SK-N-SH (cell line): ENCODE measurements around the gene KEAP1. TPM values are rescaled to one million over a fixed set of nuclear protein-coding genes. Genes with fewer than 3 reads are reported as not detected.

Experiments
- CTCF ChIA-PET: fragments of 300-600, 350-600 bp; formaldehyde crosslinking; extraction: SDS; loops from one replicate; lab custom pipeline; 2021; lab: Yijun Ruan, JAX
- POLR2A ChIA-PET: fragments of 350-600 bp; sonication (Branson Sonifier 250); formaldehyde crosslinking; extraction: SDS; loops from one replicate; lab custom pipeline; 2020; ENCODE audit warnings: antibody characterized with exemption, inconsistent platforms; lab: Yijun Ruan, JAX
- DNase-seq: peaks from one replicate; pipeline ENCODE4 v3.0.0; 2012
- H2AFZ ChIP-seq: fragments of 200-600 bp; sonication (generic); 2 replicates; pipeline ENCODE4 v1.8.1; 2016; ENCODE audit warnings: antibody characterized with exemption, mild to moderate bottlenecking, low read depth
- H3F3A ChIP-seq: fragments of 200-600 bp; sonication (generic); replicated peaks from 2 replicates; pipeline ENCODE3; 2016; ENCODE audit warnings: antibody characterized with exemption, mild to moderate bottlenecking; ENCODE audit not compliant: insufficient read depth
- H3K27ac ChIP-seq, 2 experiments: fragments of 200-500 bp in 1 of 2; fragments of 200-600 bp in 1 of 2; sonication (Bioruptor generic) in 1 of 2; sonication (generic), shearing (Covaris generic) in 1 of 2; 2 replicates each; pipeline versions ENCODE4 v1.5.1 to v1.6.1; 2014 to 2016; ENCODE audit warnings: low read depth in 2 of 2, inconsistent platforms in 1 of 2, low read length in 1 of 2, mild to moderate bottlenecking in 1 of 2, mixed read lengths in 1 of 2
- H3K27me3 ChIP-seq: fragments of 200-600 bp; sonication (generic), shearing (Covaris generic); 2 replicates; pipeline ENCODE4 v1.6.1; 2016; ENCODE audit warnings: mixed run types; ENCODE audit not compliant: insufficient read depth
- H3K36me3 ChIP-seq, 2 experiments: fragments of 200-500 bp in 1 of 2; fragments of 200-600 bp in 1 of 2; sonication (Bioruptor generic) in 1 of 2; sonication (generic) in 1 of 2; replicated peaks in 1 of 2; 2 replicates each; pipeline versions ENCODE3 to v1.5.1; 2014 to 2016; ENCODE audit warnings: low read length in 1 of 2, mild to moderate bottlenecking in 1 of 2; ENCODE audit not compliant: insufficient read depth in 2 of 2, control insufficient read depth in 1 of 2
- H3K4me1 ChIP-seq, 2 experiments: fragments of 200-500 bp in 1 of 2; fragments of 200-600 bp in 1 of 2; sonication (Bioruptor generic) in 1 of 2; sonication (generic), shearing (Covaris generic) in 1 of 2; 2 replicates each; pipeline versions ENCODE4 v1.5.1 to v1.6.1; 2014 to 2016; ENCODE audit warnings: low read depth in 1 of 2, low read length in 1 of 2, mixed run types in 1 of 2; ENCODE audit not compliant: insufficient read depth in 2 of 2, control insufficient read depth in 1 of 2
- H3K4me2 ChIP-seq: fragments of 200-600 bp; sonication (generic), shearing (Covaris generic); 2 replicates; pipeline ENCODE4 v1.6.1; 2017; ENCODE audit warnings: mixed run types
- H3K4me3 ChIP-seq, 2 experiments: fragments of 200-500 bp in 1 of 2; fragments of 200-600 bp in 1 of 2; sonication (Bioruptor generic) in 1 of 2; sonication (generic), shearing (Covaris generic) in 1 of 2; 2 replicates each; pipeline versions ENCODE4 v1.5.1 to v1.8.1; 2014 to 2016; ENCODE audit warnings: low read depth in 2 of 2, inconsistent platforms in 1 of 2, low read length in 1 of 2, mild to moderate bottlenecking in 1 of 2, mixed read lengths in 1 of 2, moderate library complexity in 1 of 2
- H3K79me2 ChIP-seq: fragments of 200-600 bp; sonication (generic); 2 replicates; pipeline ENCODE4 v1.8.1; 2017; ENCODE audit warnings: mild to moderate bottlenecking; ENCODE audit not compliant: insufficient read depth
- H3K9ac ChIP-seq: fragments of 200-600 bp; sonication (generic); 2 replicates; pipeline ENCODE4 v1.6.1; 2017; ENCODE audit warnings: mixed run types
- H3K9me2 ChIP-seq: fragments of 200-600 bp; sonication (generic); 2 replicates; pipeline ENCODE4 v1.6.1; 2017; ENCODE audit warnings: mixed run types
- H3K9me3 ChIP-seq: fragments of 200-600 bp; sonication (generic); 2 replicates; pipeline ENCODE4 v1.6.1; 2017; ENCODE audit warnings: mixed run types, mild to moderate bottlenecking, moderate library complexity
- H4K20me1 ChIP-seq: fragments of 200-600 bp; sonication (generic); 2 replicates; pipeline ENCODE4 v1.6.1; 2017; ENCODE audit warnings: mild to moderate bottlenecking, mixed run types; ENCODE audit not compliant: insufficient read depth
- CTCF ChIP-seq: fragments of 200-600 bp; sonication (generic); IDR thresholded peaks from 2 replicates; pipeline ENCODE4 v1.6.1; 2017; ENCODE audit warnings: antibody characterized with exemption, mild to moderate bottlenecking, moderate library complexity
- EZH2phosphoT487 ChIP-seq: fragments of 200-600 bp; sonication (generic); IDR thresholded peaks from 2 replicates; pipeline ENCODE4 v1.6.1; 2017; ENCODE audit warnings: low read depth, mixed run types, mild to moderate bottlenecking, antibody characterized with exemption, moderate library complexity, borderline replicate concordance
- FOXM1 ChIP-seq: IDR thresholded peaks from 2 replicates; pipeline ENCODE4 v1.4.0; 2012; ENCODE audit warnings: low read depth, mild to moderate bottlenecking
- GATA2 ChIP-seq: sonication (generic); formaldehyde crosslinking; IDR thresholded peaks from 2 replicates; pipeline ENCODE4 v1.5.0; 2020; ENCODE audit warnings: mild to moderate bottlenecking, missing genetic modification reagents
- JUND ChIP-seq: IDR thresholded peaks from 2 replicates; pipeline ENCODE4 v1.4.0; 2012
- MEF2A ChIP-seq: IDR thresholded peaks from 2 replicates; pipeline ENCODE4 v1.4.0; 2012; ENCODE audit warnings: low read depth, borderline replicate concordance
- NFIC ChIP-seq: IDR thresholded peaks from 2 replicates; pipeline ENCODE4 v1.4.0; 2012; ENCODE audit warnings: borderline replicate concordance
- NRF1 ChIP-seq: IDR thresholded peaks from 2 replicates; pipeline ENCODE4 v1.6.1; 2012; ENCODE audit warnings: low read depth, mild to moderate bottlenecking, low read length
- RAD21 ChIP-seq: IDR thresholded peaks from 2 replicates; pipeline ENCODE4 v1.6.1; 2012; ENCODE audit warnings: mild to moderate bottlenecking, low read length
- RXRA ChIP-seq: IDR thresholded peaks from 2 replicates; pipeline ENCODE4 v1.4.0; 2012; ENCODE audit warnings: low read depth, mild to moderate bottlenecking, borderline replicate concordance
- TAF1 ChIP-seq: IDR thresholded peaks from 2 replicates; pipeline ENCODE4 v1.6.1; 2012; ENCODE audit warnings: low read depth, mild to moderate bottlenecking, low read length, moderate library complexity, borderline replicate concordance
- TCF12 ChIP-seq: IDR thresholded peaks from 2 replicates; pipeline ENCODE4 v1.4.0; 2012
- USF2 ChIP-seq: fragments of 150-350 bp; IDR thresholded peaks from 2 replicates; pipeline ENCODE4 v1.6.1; 2017; ENCODE audit warnings: antibody characterized with exemption, low read length, low read depth, borderline replicate concordance
- YY1 ChIP-seq: IDR thresholded peaks from 2 replicates; pipeline ENCODE4 v1.4.0; 2012; ENCODE audit warnings: low read depth, mild to moderate bottlenecking
- WGBS: methylation state at CpG from one replicate; pipeline ENCODE4 v1.1.6; 2017; ENCODE audit warnings: low lambda C conversion rate; 5-methylcytosine and 5-hydroxymethylcytosine counted together
- polyA plus RNA-seq, 3 experiments: library from polyadenylated mRNA; depleted of rRNA; stranded (reverse); fragments of >200 nt; gene quantifications; 2 replicates each; pipeline ENCODE4 v1.2.3, GENCODE V29; 2012
- small RNA-seq, 7 experiments: library from RNA; depleted of rRNA; stranded (forward); fragments of <200 nt; gene quantifications; one replicate each; pipeline ENCODE3, GENCODE V24; 2012
- TF ChIP-seq, protein P1 (sequence below): IDR thresholded peaks from 2 replicates; pipeline ENCODE4 v1.6.1; 2012; ENCODE audit warnings: mild to moderate bottlenecking, low read depth, low read length, moderate library complexity
- TF ChIP-seq, protein P2 (sequence below): IDR thresholded peaks from 2 replicates; pipeline ENCODE4; 2012

The KEAP1 gene
- polyA plus RNA-seq, 1 of the 3 experiments (the other 2 are of a cell fraction): 72.9 TPM

DNA sequence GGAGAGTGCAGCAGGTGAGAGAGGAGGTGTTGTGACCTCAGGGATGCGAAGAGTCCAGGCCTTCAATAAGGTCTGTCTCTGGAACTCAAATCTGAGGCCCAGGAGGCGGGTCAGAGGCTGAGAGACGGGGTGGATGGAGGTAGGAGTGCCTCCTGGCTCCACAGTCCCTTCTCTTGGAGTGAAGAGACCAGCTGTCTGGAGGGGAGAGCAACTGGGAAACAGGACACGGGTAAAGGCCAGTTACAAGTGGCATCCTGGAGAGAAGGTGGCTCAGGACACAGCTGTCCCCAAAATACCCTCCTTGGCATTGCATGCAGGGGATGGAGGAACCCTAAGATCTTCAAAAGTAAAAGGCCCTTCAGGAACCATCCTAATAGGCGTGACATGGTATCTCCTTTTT, 63.6 kb downstream of the KEAP1 start:
- 89% methylated on average over 2 of the region's 5 CpGs for WGBS
- no peak overlapping the region for H3K4me3 ChIP-seq
- TF ChIP-seq, protein P1, sequence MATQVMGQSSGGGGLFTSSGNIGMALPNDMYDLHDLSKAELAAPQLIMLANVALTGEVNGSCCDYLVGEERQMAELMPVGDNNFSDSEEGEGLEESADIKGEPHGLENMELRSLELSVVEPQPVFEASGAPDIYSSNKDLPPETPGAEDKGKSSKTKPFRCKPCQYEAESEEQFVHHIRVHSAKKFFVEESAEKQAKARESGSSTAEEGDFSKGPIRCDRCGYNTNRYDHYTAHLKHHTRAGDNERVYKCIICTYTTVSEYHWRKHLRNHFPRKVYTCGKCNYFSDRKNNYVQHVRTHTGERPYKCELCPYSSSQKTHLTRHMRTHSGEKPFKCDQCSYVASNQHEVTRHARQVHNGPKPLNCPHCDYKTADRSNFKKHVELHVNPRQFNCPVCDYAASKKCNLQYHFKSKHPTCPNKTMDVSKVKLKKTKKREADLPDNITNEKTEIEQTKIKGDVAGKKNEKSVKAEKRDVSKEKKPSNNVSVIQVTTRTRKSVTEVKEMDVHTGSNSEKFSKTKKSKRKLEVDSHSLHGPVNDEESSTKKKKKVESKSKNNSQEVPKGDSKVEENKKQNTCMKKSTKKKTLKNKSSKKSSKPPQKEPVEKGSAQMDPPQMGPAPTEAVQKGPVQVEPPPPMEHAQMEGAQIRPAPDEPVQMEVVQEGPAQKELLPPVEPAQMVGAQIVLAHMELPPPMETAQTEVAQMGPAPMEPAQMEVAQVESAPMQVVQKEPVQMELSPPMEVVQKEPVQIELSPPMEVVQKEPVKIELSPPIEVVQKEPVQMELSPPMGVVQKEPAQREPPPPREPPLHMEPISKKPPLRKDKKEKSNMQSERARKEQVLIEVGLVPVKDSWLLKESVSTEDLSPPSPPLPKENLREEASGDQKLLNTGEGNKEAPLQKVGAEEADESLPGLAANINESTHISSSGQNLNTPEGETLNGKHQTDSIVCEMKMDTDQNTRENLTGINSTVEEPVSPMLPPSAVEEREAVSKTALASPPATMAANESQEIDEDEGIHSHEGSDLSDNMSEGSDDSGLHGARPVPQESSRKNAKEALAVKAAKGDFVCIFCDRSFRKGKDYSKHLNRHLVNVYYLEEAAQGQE: no peak
- TF ChIP-seq TCF12 (no peak), EZH2phosphoT487 (no peak), RXRA (no peak), NRF1 (no peak), CTCF (no peak), MEF2A (no peak), FOXM1 (no peak), NFIC (no peak), JUND (no peak), RAD21 (no peak), YY1 (no peak), GATA2 (CRISPR knock-in tag) (no peak), TAF1 (no peak), USF2 (no peak)
- TF ChIP-seq, protein P2, sequence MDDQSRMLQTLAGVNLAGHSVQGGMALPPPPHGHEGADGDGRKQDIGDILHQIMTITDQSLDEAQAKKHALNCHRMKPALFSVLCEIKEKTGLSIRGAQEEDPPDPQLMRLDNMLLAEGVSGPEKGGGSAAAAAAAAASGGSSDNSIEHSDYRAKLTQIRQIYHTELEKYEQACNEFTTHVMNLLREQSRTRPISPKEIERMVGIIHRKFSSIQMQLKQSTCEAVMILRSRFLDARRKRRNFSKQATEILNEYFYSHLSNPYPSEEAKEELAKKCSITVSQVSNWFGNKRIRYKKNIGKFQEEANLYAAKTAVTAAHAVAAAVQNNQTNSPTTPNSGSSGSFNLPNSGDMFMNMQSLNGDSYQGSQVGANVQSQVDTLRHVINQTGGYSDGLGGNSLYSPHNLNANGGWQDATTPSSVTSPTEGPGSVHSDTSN: no peak
- no peaks in the 10 kb centered on the region for H3K9me3 ChIP-seq
- no peak overlapping the region for H3K4me2 ChIP-seq
- no peak overlapping the region for H3K9ac ChIP-seq
- H3K27ac ChIP-seq: no peak overlapping the region
- peaks cover 6% of the 10 kb centered on the region for H3F3A ChIP-seq
- H3K27me3 ChIP-seq: no peaks in the 10 kb centered on the region
- POLR2A ChIA-PET: no interaction called here
- H3K36me3 ChIP-seq: no peaks in the 10 kb centered on the region
- no peaks in the 10 kb centered on the region for H3K79me2 ChIP-seq
- H4K20me1 ChIP-seq: no peaks in the 10 kb centered on the region
- H3K4me1 ChIP-seq: no peaks in the 10 kb centered on the region
- H2AFZ ChIP-seq: no peak overlapping the region
- CTCF ChIA-PET: interaction anchor here (1.1 to 1.2 kb wide), 2 partner anchors 16 to 51 kb away, joined by 4 read pairs; no protein-coding TSS in a partner anchor
- DNase-seq: no peak
- no peaks in the 10 kb centered on the region for H3K9me2 ChIP-seq

Small RNA genes within 50 kb of the gene (small RNA-seq; reads per million reads assigned to genes)
- gene MIR1238 (0 to 0.06 (median 0) reads per million in 7 experiments), gene RNU7-140P (0 to 1.6 (median 0) reads per million in 7 experiments)

Other genes with a start within 250 kb of the KEAP1 start
- gene ICAM1, start 232.2 kb downstream of the KEAP1 start, polyA plus RNA-seq (2012; rRNA removed): 14.5 and 14.8 TPM in 2 replicates
- gene ICAM4, start 216.4 kb downstream of the KEAP1 start, polyA plus RNA-seq (2012; rRNA removed): 0.05 TPM in 2 replicates
- gene ICAM5, start 213.4 kb downstream of the KEAP1 start, polyA plus RNA-seq (2012; rRNA removed): 4.9 and 5.2 TPM in 2 replicates
- 1.8 and 2.1 TPM in 2 replicates for gene ZGLP1, start 193.5 kb downstream of the KEAP1 start, polyA plus RNA-seq (2012; rRNA removed)
- 45.8 TPM in 2 replicates for gene FDX2, start 187.3 kb downstream of the KEAP1 start, polyA plus RNA-seq (2012; rRNA removed)
- gene RAVER1, start 169.8 kb downstream of the KEAP1 start, polyA plus RNA-seq (2012; rRNA removed): 3.0 and 8.2 TPM in 2 replicates
- gene ICAM3, start 163.7 kb downstream of the KEAP1 start, polyA plus RNA-seq (2012; rRNA removed): 12.6 and 15.6 TPM in 2 replicates
- 34.8 and 44.6 TPM in 2 replicates for gene TYK2, start 122.8 kb downstream of the KEAP1 start, polyA plus RNA-seq (2012; rRNA removed)
- gene CDC37, start 99.8 kb downstream of the KEAP1 start, polyA plus RNA-seq (2012; rRNA removed): 1,026 and 1,054 TPM in 2 replicates
- gene PDE4A, start 82.8 kb downstream of the KEAP1 start, polyA plus RNA-seq (2012; rRNA removed): 2.3 and 2.9 TPM in 2 replicates
- gene S1PR5, start 14.1 kb upstream of the KEAP1 start, polyA plus RNA-seq (2012; rRNA removed): 0.32 and 0.36 TPM in 2 replicates
- gene ATG4D, start 40.5 kb upstream of the KEAP1 start, polyA plus RNA-seq (2012; rRNA removed): 19.7 and 22.6 TPM in 2 replicates
- gene KRI1, start 62.7 kb upstream of the KEAP1 start, polyA plus RNA-seq (2012; rRNA removed): 23.3 and 26.7 TPM in 2 replicates
- gene CDKN2D, start 65.6 kb upstream of the KEAP1 start, polyA plus RNA-seq (2012; rRNA removed): 13.1 and 14.9 TPM in 2 replicates
- 0.05 and 0.30 TPM in 2 replicates for gene AP1M2, start 84.0 kb upstream of the KEAP1 start, polyA plus RNA-seq (2012; rRNA removed)
- 61.4 and 66.6 TPM in 2 replicates for gene SLC44A2, start 122.2 kb upstream of the KEAP1 start, polyA plus RNA-seq (2012; rRNA removed)
- 203 and 229 TPM in 2 replicates for gene ILF3, start 151.0 kb upstream of the KEAP1 start, polyA plus RNA-seq (2012; rRNA removed)
- 108 and 115 TPM in 2 replicates for gene QTRT1, start 198.1 kb upstream of the KEAP1 start, polyA plus RNA-seq (2012; rRNA removed)
- gene DNM2, start 214.7 kb upstream of the KEAP1 start, polyA plus RNA-seq (2012; rRNA removed): 52.5 and 53.6 TPM in 2 replicates